GM18870 (cell line): ENCODE measurements around the gene ZNF385B.
A peak's percentile ranks its signal among the peaks of the same experiment; 100 is the strongest.
"Not testable (repeated sequence)": the region's sequence is repeated elsewhere in the genome, so short reads cannot be mapped to it uniquely, and the experiment has no call there.

ENCODE experiments used
- ATAC-seq: cut with Tn5 transposase; IDR thresholded peaks from one replicate; pipeline ENCODE4 v1.9.1; 2021; ENCODE audit warnings: moderate library complexity; ENCODE audit not compliant: unreplicated experiment

Gene ZNF385B

GRCh38 chr2:179861416-179862067, at the start of gene ZNF385B:
ZNF385B (minus strand) TSS chr2:179861612.
- no peak for ATAC-seq

- ATAC-seq, result no peak
These were observed 49.3 kb upstream of the ZNF385B start for GRCh38 chr2:179910735-179911113.

- no peak for ATAC-seq
These were observed 48.7 kb upstream of the ZNF385B start for GRCh38 chr2:179909845-179910734.

DNA sequence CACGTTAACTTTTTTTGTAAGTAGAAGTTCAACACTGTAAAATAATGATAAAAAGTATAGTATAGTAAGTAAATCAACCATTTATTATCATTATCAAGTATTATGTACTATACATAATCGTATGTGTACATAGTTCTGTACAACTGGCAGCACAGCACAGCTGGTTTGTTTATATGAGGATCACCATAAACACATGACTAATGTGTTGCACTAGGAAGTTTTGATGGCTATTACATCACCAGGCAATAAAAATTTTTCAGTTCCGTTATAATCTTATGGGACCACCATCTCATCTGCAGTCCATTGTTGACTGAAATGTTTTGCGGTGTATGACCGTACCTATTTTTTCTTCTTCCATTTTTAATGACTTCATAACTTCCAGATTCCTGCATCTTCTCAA, 39.2 kb upstream of the ZNF385B start:
- no peak for ATAC-seq

GRCh38 chr2:179899666-179900065, 38.3 kb upstream of the ZNF385B start:
- ATAC-seq, result no peak

- ATAC-seq, result peak; percentile 79
These were observed 37.5 kb upstream of the ZNF385B start for GRCh38 chr2:179898873-179899272.

DNA sequence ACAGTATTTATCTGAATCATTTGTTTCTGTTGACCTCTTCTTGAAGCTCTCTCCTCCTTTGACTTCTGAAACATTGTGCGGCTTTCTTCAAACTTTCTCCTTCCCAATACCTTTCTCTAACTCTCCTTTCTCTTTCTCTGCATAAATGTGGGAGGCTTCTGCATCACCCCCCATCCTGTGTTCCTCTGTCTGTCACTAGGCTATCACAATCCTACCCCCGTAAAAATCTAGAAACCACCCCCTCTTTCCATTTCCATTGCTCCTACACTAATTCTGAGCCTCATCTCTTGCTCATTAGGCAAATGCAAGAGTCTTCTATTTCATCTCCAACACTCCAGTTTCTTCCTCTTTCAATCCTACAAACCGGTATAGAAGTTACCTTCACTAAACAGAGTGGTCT, 32.2 kb upstream of the ZNF385B start:
- ATAC-seq, result no peak

GRCh38 chr2:179891237-179891636, 29.8 kb upstream of the ZNF385B start:
- ATAC-seq, result no peak

DNA sequence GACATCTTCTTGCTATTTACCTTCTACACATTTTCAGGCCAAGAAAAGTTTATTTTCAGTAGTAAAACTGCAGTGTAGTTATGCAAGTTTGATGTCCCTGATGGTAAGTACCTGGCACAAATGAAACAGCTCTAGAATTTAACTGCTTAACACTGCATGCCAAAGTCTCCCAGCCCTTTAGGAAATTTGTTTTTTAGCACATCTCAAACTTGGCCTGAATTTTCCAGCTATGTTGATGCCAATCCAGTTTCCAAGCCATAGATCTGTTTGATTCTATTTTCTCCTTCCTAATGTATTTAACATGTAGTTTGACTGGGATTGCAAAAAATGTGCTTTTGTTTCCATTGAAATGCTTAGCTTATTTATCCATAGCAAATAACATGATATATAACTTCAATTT, 29.3 kb upstream of the ZNF385B start:
- no peak for ATAC-seq

- not testable (repeated sequence) for ATAC-seq
These were observed 27.2 kb upstream of the ZNF385B start for GRCh38 chr2:179888642-179889041.

- ATAC-seq, result no peak
These were observed 22.8 kb upstream of the ZNF385B start for GRCh38 chr2:179884193-179884592.

GRCh38 chr2:179882851-179883806, 21.7 kb upstream of the ZNF385B start:
- no peak for ATAC-seq

- no peak for ATAC-seq
These were observed 16.4 kb upstream of the ZNF385B start for GRCh38 chr2:179877601-179878364.

DNA sequence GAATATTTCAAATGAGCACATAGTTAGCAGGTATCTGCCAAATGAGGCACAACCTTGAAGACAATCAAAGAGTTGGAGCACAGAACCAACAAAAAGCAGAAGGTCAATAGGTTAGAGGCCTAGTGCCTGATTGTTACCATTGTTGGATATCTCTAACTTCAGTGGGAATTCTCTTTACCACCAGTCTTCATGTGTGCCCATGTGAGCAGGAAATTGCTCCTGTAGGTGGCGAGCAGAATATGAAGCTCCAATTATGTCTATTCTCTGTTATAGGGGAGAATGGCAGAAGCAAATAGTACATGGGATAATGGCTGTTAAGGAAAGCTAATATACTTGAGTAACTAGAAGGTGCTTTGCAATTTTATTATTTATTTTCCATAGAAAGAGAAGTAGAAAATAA, 14.9 kb upstream of the ZNF385B start:
- ATAC-seq, result no peak

GRCh38 chr2:179875864-179876263, 14.5 kb upstream of the ZNF385B start:
- no peak for ATAC-seq

- ATAC-seq, result no peak
These were observed 1.6 kb upstream of the ZNF385B start for GRCh38 chr2:179862898-179863458.

DNA sequence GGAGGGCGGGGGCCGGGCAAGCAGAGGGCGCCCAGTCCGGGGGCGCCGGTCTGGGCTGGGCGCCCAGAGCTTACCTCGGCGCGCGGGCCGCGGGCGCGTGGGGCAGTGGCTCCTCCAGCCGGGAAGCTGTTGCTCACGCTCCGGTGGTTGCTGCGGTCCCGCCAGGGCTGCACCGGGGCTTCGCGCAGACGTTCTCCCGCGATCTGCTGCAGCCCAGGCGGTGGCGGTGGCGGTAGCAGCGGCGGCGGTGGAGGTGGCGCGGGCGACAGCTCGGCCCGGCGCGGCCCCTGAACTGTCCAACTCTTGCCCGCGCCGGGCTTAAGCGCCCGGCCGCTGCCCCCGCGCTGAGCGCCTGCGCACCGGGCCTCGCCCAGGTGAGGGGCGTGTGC, 391 bp downstream of the ZNF385B start:
- no peak for ATAC-seq

GRCh38 chr2:179860255-179861026, 971 bp downstream of the ZNF385B start:
- ATAC-seq, result no peak

- no peak for ATAC-seq
These were observed 1.9 kb downstream of the ZNF385B start for GRCh38 chr2:179859523-179859922.
